Gastroesophageal sphincter (tissue), 3 donors: ENCODE data around the gene RNF223.
A peak's percentile ranks its signal among the peaks of the same experiment; 100 is the strongest.

ENCODE experiments used
- CTCF ChIP-seq, 4 experiments: fragments of 200-600 bp in 2 of 4; fragments of 450-650 bp in 2 of 4; sonication (generic) in 1 of 4; IDR thresholded peaks; one replicate each; pipeline ENCODE4 v1.5.1; 2017 to 2019; ENCODE audit warnings: antibody characterized with exemption in 4 of 4, mild to moderate bottlenecking in 2 of 4, moderate library complexity in 2 of 4
- EP300 ChIP-seq: sonication (generic); formaldehyde crosslinking; IDR thresholded peaks from one replicate; pipeline ENCODE4 v1.6.1; 2017; ENCODE audit warnings: antibody characterized with exemption, mild to moderate bottlenecking
- POLR2A ChIP-seq, 2 donors: fragments of 450-650 bp; IDR thresholded peaks; one replicate each; pipeline ENCODE4 v1.6.1; 2017; ENCODE audit warnings: antibody characterized with exemption in 2 of 2, mild to moderate bottlenecking in 2 of 2, moderate library complexity in 1 of 2
- POLR2AphosphoS5 ChIP-seq: sonication (generic); formaldehyde crosslinking; IDR thresholded peaks from one replicate; pipeline ENCODE4 v1.6.1; 2017; ENCODE audit warnings: antibody characterized with exemption

GRCh38 chr1:1058921-1059493 is 15.1 kb downstream of the RNF223 start:
- peak in 1 of 4 experiments; percentile 56 for TF ChIP-seq CTCF (IDR thresholded peaks at IDR 0.05)
- TF ChIP-seq POLR2A (IDR thresholded peaks at IDR 0.05) = no peak
- no peak for TF ChIP-seq EP300
- TF ChIP-seq POLR2AphosphoS5 = no peak
